GM08714 (cell line): ENCODE results near the gene MRPL23.

ENCODE experiments used
- H3K4me3 ChIP-seq: fragments of 200-500 bp; sonication (Bioruptor generic); 2 replicates; pipeline ENCODE4 v1.5.1; 2014; ENCODE audit warnings: mild to moderate bottlenecking, low read length, inconsistent platforms
- ZNF274 ChIP-seq: IDR thresholded peaks from 2 replicates; pipeline ENCODE4 v1.6.1; 2012; ENCODE audit warnings: mild to moderate bottlenecking, low read depth, low read length

The MRPL23 gene

DNA sequence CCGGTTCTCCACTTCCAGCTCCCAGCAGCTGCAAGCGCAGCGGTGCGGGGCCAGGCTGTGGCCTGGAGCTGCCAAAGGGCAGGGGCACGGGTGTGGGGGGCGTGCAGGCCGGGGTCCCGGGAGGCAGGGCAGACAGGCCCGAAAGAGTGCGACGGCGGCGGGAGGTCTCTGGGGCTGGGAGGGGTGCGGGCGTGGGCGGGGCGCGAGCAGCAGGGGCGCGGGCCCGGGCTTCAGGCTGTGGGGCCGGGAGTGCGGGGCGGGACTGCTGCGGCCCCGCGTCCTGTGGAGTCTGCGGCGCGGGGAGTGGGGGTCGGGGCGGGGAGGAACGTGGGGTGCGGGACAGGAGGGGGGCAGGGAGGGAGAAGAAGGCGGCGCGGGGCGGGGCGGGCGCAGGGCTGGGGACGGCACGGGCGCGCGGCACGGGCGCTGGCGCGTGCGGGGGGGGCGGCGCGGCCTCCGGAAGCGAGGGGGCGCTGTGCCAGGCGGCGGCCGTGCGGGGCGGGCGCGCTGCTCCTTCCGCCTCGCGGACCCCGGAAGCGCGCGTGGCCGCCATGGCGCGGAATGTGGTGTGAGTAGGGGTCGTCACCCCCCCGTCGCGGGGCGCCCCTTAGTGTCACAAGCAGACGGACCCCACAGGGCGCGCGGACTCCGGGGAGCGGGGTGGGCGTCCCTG, at the start of gene MRPL23:
Gene MRPL23, plus strand, starts transcription at position 521 of the 673 bp plus-strand sequence. Its CDS starts 31 bp downstream, at position 552.
- no peak for TF ChIP-seq ZNF274
- no peak within 1 kb of the TSS for H3K4me3 ChIP-seq

DNA sequence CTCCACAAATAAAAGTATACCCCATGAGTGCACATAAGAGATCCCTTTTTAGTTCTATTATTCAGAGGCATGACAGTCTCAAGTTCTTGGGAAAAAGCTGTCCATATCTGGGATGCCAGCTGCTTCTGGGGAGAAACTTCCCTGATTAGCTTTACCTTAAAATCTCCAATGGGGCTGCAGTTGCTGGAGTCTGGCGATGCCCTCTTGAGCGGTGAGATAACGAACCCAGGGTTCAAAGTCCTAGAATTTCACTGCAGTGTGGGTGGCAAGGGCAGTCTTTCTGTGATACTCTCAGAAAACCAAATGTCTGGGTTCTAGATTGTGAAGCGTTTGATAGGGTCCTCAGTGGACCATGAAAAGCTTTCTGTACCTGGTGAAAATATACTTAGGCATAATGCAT, 48.0 kb upstream of the MRPL23 start:
- TF ChIP-seq ZNF274, result no peak
- no peak overlapping the region for H3K4me3 ChIP-seq

DNA sequence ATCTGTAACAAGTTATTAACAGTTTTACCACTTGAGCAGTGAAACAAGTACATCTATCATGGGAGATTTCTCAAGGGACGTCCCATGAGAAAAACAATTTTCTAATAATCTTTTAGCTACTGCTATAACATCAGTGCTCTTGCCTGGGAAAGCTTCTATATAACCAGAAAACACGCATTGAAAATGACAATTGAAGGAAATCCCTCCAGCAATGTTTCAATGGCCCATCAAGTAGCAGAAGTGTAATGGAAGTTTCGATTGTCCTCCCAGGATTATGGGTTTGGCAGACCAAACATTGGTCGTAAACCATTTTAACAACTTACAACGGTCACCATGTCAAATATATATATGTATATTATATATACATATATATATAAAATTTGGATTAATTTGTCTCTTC, 47.4 kb upstream of the MRPL23 start:
- no peak overlapping the region for H3K4me3 ChIP-seq
- no peak for TF ChIP-seq ZNF274

DNA sequence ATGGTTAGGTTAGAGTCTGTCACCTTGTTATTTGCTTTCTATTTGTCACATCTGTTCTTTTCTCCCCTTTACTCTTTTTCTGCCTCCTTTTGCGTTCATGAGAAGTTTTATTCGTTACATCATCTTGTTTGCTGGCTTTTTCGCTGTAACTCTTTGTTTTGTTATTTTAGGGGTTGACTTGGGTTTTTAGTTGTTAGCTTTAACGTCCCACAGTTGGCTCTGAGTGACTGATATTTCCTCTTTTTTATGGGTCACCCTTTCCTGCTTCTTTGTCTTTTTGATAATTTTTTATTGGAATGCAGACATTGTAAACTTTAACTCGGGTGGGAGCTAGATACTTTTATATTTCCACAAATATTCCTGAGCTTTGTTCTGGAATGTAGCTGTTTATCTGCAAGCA, 41.0 kb upstream of the MRPL23 start:
- no peak overlapping the region for H3K4me3 ChIP-seq
- TF ChIP-seq ZNF274, result no peak

DNA sequence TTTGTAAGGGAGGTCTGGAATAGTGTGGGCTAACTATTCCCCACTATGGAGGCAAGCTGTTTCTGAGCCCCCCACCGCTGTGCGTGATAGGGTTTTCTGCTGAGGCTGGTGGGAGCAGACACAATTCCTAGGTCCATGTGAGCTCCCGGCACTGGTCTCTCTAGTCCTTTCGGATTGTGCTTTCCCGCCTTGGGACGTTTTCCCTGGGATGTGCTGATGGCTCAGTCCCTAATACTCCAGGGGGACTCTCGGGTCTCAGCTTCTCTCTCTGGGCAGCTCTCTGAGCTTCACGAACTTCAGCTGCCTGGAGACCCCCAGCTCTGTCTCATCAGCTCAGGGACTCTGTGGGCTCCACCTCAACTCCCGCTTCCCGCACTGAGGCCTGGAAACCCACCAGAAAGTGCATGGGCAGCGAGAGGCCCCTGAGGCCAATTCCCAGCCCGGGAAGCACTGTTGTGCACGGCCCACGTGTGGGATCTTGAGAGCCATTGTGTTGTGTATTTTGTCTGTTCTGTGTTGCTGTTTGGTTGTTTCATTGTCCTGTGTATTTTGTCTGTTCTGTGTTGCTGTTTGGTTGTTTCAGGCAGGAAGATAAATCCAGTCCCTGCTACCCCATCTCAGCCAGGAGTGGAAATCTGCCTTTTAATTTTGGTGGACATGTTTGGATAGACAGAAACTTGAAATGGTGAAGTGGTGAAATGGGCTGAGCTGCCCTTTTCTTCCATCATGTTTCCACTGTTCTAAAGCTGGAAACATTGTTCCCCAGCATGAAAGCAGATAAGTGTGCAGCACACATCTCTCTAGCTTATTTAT, 40.3 kb upstream of the MRPL23 start:
- no peak for TF ChIP-seq ZNF274
- no peak overlapping the region for H3K4me3 ChIP-seq

DNA sequence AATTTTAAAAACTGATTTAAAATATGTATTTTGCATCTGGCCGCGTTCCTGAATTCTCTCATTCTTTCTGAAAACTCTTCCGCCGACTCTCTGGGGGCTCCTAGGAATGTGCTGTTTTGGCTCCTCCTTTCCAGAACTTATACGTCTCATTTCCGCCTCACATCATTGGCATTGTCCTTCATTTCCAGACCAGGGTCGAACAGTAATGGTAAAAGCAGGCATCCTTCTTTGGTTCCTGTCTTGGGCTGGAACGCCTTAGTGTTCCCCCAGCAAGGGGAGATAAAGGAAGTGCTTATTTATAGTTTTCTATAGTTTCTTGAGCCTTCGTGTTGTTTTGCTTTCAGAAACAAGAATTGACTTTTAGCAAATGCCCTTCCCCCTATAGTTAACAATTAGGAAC, 38.5 kb upstream of the MRPL23 start:
- TF ChIP-seq ZNF274, result no peak
- no peak overlapping the region for H3K4me3 ChIP-seq

DNA sequence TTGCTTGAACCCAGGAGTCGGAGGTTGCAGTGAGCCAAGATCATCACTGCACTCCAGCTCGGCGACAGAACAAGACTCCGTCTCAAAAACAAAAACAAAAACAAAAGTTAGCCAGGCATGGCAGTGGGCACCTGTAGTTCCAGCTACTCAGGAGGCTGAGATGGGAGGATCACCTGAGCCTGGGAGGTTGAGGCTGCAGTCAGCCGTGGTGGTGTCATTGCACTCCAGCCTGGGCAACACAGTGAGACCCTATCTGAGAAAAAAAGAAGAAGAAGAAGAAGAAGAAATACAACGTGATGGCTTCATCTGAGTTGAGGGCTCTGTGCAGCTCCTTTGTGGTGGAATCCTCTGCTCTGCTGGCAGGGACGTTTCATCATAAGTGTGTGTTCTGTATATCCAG, 37.6 kb upstream of the MRPL23 start:
- H3K4me3 ChIP-seq, result no peak overlapping the region
- no peak for TF ChIP-seq ZNF274

DNA sequence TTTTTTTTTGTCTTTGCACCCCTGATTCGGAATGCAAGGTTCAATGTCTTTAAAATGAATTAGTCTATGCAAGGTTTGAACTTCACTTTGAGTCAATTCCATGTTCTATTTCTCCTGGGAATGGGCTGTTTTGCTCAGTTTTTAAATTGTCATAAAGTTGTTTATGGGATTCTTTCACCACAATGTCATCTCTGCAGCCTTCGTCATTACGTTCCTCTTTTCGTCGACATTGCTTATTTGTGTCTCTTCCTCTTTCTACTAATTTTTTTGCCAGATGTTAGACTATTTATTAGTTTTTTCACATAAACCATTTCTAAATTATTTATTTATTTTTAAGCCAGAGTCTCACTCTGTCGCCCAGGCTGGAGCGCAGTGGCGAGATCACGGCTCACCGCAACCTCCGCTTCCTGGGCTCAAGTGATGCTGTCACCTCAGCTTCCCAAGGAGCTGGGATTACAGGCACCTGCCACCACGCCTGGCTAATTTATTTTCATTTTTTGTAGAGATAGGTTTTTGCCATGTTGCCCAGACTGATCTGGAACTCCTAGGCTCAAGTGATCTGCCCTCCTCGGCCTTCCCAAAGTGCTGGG, 34.7 kb upstream of the MRPL23 start:
- no peak for TF ChIP-seq ZNF274
- no peak overlapping the region for H3K4me3 ChIP-seq

DNA sequence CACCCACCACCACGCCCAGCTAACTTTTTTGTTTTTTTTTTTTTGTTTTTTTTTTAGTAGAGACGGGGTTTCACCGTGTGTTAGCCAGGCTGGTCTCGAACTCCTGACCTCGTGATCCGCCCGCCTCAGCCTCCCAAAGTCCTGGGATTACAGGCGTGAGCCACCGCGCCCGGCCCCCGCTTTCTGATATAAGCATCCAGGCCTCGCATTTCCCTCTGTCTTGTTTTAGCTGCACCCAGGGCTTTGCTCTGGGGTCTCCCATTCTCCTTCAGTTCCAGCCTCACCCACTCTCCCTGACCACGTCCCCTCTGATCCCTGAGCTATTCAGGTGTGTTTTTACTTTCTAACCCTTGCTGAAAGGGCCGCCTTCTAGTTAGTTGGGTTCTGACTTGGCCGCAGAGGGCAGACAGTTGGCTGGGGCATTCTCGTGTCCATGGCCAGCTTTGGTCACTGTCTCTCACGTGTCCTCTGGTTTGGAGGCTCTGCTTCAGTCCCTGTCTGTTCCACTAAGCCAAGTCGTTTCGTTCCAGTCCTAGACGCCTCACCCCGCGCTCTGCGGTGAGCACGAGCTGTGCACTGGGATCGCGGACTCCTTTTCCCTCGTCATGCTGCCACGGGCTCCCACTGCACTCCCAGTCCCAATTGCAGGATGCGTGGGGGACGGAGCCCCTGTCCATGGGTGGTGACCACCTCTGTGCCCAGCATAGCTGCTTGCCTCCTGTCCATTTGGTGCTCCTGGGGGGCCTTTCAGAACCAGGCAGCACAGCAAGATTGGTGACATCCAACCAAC, 33.7 kb upstream of the MRPL23 start:
- TF ChIP-seq ZNF274, result no peak

DNA sequence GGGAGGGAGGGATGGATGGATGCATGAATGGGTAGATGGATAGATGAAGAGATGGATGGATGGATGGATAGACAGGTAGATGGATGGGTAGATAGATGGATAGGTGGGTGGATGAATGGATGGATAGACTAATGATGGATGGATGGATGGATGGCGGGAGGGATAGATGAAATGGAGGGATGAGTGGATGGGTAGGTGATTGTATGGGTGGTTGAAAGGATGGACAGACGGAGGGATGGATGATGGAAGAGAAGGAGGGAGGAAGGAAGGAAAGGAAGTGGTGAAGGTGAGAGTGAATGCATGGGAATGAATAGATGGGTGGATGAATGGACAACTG, 31.4 kb upstream of the MRPL23 start:
- H3K4me3 ChIP-seq, result no peak overlapping the region
- no peak for TF ChIP-seq ZNF274

More for the DNA sequence above, 33.7 kb upstream of the MRPL23 start:
- H3K4me3 ChIP-seq, result no peak overlapping the region

DNA sequence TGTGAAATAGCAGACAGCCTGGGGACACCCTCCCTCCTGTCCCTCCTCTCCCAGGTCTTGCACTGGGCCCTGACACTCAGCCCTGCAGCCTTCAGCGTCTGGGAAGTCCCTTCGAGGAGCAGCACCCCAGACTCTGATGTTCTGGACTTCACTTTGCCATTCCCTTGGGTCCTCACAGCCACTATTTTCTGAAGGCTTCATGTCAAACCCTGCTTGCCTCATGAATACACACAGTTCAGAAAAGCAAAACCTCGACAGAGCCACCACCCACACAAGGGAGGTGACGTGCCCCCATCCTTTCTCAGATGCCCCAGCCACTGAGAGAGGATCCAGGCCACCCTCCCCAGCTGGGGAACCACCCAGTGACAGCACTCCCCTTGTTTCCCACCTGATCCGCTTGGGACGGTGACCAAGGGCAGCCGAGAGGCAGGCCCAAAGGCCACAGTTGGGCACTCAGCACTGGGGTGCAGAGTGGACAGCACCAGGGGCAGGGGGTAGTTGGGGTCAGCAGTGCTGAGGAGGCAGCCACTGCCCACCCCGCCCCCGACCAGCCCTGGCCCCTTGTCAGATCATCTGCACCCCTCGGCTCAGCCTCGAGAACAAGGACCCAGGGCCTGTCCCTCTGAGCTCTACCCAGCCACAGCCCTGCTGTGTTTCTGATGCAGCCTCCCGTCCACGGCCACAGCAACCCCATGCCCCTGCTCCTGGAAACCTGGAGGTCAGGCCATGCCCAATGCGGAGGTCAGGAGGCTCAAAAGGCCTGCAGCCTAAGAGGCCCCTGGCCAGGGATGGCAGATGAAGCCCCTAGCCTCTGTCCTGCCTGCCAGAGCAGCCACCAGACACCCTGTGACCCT, 30.8 kb upstream of the MRPL23 start:
- no peak for TF ChIP-seq ZNF274
- H3K4me3 ChIP-seq, result no peak overlapping the region

DNA sequence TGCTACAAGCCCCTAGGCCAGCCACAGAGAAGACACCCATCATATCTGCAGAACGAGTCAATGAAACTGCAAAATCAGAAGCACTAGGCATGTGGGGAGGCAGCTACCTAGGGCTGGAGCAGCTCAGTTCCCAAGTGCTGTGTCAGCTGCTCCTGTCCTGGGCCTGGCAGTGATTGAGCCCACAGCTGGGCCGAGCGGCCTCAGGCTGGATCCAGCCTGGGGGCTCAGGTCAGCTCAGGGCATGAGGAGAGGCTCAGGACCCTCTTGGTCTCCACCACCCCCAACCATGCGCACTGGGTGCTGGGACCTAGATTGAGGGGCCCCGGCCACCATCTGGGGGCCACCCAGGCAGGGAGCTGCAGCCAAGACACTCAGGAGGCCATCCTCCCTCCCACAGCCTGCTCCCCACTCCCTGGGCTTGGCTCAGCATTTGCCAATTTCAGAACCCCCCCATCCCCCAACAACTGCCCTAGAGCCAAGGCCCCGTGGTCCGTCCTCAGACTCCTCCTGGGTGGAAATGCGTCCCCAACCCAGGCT, 30.1 kb upstream of the MRPL23 start:
- no peak overlapping the region for H3K4me3 ChIP-seq
- TF ChIP-seq ZNF274, result no peak

DNA sequence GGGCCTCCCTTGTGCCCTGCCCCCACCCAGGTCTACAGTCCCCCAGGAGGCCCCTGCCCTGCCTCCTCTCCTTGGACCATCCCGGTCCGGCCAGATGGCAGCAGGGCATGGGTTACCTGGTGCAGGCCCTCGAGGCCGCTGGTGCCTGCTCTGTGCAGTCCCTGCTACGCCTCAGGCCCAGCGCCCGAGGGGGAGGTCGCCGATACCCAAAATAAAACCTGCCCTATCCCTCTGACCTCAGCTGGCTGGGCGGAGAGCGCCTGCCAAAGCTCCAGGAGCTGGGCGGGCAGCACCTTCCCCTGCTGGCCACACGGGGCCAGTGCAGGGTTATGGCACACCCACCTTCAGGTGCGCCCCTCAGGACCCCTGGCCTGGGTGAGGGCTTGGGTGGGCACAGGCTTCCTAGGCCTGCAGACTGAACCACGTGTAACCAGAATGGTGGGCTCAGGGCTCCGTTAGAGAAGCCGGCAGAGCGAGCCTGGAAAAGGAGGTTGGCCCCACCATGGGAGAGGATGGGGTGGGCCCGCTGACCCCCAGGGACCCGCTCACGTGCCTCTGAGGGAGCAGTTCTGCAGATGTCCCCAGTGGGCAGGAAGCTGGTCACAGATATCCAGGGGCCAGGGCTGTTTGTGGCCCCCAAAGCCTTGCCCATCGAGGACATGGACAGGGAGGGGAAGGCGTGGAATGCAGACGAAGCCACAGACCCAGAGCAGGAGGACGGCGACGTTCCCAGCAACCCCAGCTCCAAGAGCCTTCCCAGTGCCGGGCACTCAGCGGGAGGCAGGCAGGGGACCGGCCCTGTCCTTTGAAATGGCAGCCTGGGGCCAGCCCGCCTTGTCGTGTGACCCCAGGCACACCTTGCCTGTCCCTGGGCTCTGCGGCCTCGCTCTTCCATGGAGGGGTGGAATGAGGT, 29.4 kb upstream of the MRPL23 start:
- TF ChIP-seq ZNF274, result no peak
- no peak overlapping the region for H3K4me3 ChIP-seq
